Nephron progenitor cell (in vitro differentiated cells): ENCODE measurements around the gene KDM6B.

Experiments used
- DNase-seq: peaks from one replicate; pipeline ENCODE4 v3.0.0; 2021
- H3K27ac Mint-ChIP-seq: 2 replicates; pipeline ENCODE4 v1.8.0; 2021; ENCODE audit warnings: mild to moderate bottlenecking, moderate library complexity, mixed read lengths
- H3K27me3 Mint-ChIP-seq: 2 replicates; pipeline ENCODE4 v1.8.0; 2021; ENCODE audit warnings: mild to moderate bottlenecking, low read depth, mixed read lengths; ENCODE audit not compliant: poor library complexity
- H3K36me3 Mint-ChIP-seq: 2 replicates; pipeline ENCODE4 v1.8.0; 2021; ENCODE audit warnings: low read depth, mixed read lengths
- H3K4me1 Mint-ChIP-seq: 2 replicates; pipeline ENCODE4 v1.8.0; 2021; ENCODE audit warnings: mixed read lengths
- H3K4me3 Mint-ChIP-seq: 2 replicates; pipeline ENCODE4 v1.8.0; 2021; ENCODE audit warnings: mild to moderate bottlenecking, moderate library complexity, mixed read lengths
- H3K9me3 Mint-ChIP-seq: 2 replicates; pipeline ENCODE4 v1.8.0; 2021; ENCODE audit warnings: mild to moderate bottlenecking, moderate library complexity, mixed read lengths
- TF ChIP-seq, protein P1 (sequence below): fragments of 200-600 bp; sonication (generic); IDR thresholded peaks from 2 replicates; pipeline ENCODE4 v1.5.0; 2021; ENCODE audit warnings: antibody characterized with exemption

KDM6B gene

DNA sequence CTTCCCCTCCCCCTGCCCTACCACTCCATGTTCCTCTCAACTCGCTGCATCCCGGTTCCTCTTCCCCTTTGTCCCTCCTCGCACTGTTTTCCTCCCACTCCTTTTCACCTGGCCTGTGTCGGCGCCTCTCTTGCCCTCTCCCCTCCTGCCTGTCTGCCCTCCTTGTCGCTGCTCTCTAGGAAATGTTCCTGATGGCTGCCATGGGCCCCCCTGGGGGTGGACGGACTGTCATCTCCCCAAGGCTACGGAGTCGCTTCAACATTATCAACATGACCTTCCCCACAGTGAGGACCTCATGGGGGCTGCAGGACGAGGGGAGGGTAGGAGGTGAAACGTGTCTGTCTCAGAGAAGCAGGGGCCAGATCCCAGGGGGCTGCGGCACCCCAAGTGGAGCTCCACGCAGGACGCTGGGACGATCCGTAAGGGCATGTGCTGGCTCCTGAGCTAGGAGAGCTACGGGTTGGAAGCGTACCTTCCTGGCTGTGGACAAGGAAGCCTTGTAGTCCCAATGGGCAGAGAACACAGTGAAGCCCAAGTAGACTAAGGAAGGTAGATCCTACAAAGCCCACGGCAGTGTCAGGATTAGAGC lies 39.8 kb upstream of the KDM6B start:
- H3K27ac Mint-ChIP-seq, result no peak overlapping the region

GRCh38 chr17:7797976-7798375 lies 36.0 kb upstream of the KDM6B start:
- DNase-seq, result no peak
- TF ChIP-seq, protein P1, sequence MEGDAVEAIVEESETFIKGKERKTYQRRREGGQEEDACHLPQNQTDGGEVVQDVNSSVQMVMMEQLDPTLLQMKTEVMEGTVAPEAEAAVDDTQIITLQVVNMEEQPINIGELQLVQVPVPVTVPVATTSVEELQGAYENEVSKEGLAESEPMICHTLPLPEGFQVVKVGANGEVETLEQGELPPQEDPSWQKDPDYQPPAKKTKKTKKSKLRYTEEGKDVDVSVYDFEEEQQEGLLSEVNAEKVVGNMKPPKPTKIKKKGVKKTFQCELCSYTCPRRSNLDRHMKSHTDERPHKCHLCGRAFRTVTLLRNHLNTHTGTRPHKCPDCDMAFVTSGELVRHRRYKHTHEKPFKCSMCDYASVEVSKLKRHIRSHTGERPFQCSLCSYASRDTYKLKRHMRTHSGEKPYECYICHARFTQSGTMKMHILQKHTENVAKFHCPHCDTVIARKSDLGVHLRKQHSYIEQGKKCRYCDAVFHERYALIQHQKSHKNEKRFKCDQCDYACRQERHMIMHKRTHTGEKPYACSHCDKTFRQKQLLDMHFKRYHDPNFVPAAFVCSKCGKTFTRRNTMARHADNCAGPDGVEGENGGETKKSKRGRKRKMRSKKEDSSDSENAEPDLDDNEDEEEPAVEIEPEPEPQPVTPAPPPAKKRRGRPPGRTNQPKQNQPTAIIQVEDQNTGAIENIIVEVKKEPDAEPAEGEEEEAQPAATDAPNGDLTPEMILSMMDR, result no peak
- no peak overlapping the region for H3K27ac Mint-ChIP-seq
- peaks cover 14% of the 10 kb centered on the region for H3K27me3 Mint-ChIP-seq
- H3K4me3 Mint-ChIP-seq, result no peak overlapping the region
- H3K36me3 Mint-ChIP-seq, result no peaks in the 10 kb centered on the region
- H3K4me1 Mint-ChIP-seq, result peaks cover 22% of the 10 kb centered on the region
- no peaks in the 10 kb centered on the region for H3K9me3 Mint-ChIP-seq

More for the DNA sequence above, 39.8 kb upstream of the KDM6B start:
- Mint-ChIP-seq H3K4me3 (no peak overlapping the region), H3K9me3 (no peaks in the 10 kb centered on the region), H3K36me3 (no peaks in the 10 kb centered on the region), H3K4me1 (peaks cover 9% of the 10 kb centered on the region), H3K27me3 (peaks cover 19% of the 10 kb centered on the region)
- TF ChIP-seq, protein P1, result no peak
- no peak for DNase-seq

GRCh38 chr17:7798839-7799238 lies 35.2 kb upstream of the KDM6B start:
- no peak overlapping the region for H3K4me3 Mint-ChIP-seq
- H3K4me1 Mint-ChIP-seq, result peaks cover 25% of the 10 kb centered on the region
- TF ChIP-seq, protein P1, result no peak
- no peaks in the 10 kb centered on the region for H3K9me3 Mint-ChIP-seq
- H3K27me3 Mint-ChIP-seq, result peaks cover 18% of the 10 kb centered on the region
- no peaks in the 10 kb centered on the region for H3K36me3 Mint-ChIP-seq
- no peak for DNase-seq
- peak overlapping the region; percentile 68 for H3K27ac Mint-ChIP-seq

DNA sequence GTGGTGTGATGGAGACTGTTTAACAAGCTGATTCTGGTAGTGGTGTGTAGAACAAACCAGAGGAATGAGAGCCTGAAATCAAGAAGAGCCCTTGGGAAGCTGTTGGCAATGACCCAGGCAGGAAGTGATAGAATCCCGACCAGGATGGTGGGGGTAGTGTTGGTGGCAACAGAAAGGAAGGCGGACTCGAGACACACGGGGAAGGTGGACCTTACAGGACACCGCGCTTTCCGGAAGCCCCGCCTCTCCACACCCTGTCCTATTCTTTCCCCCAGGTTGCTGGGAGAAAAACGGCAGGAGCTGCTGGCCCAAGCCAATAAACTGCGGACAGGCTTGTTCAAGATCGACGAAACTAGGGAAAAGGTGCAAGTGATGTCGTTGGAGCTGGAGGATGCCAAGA lies 30.0 kb upstream of the KDM6B start:
- Mint-ChIP-seq H3K4me1 (peaks cover 31% of the 10 kb centered on the region), H3K9me3 (no peaks in the 10 kb centered on the region), H3K36me3 (no peaks in the 10 kb centered on the region), H3K27ac (no peak overlapping the region), H3K27me3 (peaks cover 26% of the 10 kb centered on the region), H3K4me3 (no peak overlapping the region)
- DNase-seq, result no peak
- TF ChIP-seq, protein P1, result no peak

GRCh38 chr17:7806587-7806986 lies 27.4 kb upstream of the KDM6B start:
- no peak for DNase-seq
- Mint-ChIP-seq H3K4me1 (peaks cover 29% of the 10 kb centered on the region), H3K27me3 (peaks cover 43% of the 10 kb centered on the region), H3K36me3 (no peaks in the 10 kb centered on the region), H3K9me3 (no peaks in the 10 kb centered on the region), H3K4me3 (no peak overlapping the region), H3K27ac (peak overlapping the region; percentile 8)
- TF ChIP-seq, protein P1, result no peak

- peak overlapping the region; percentile 49 for H3K27ac Mint-ChIP-seq
- peaks cover 45% of the 10 kb centered on the region for H3K27me3 Mint-ChIP-seq
- no peaks in the 10 kb centered on the region for H3K9me3 Mint-ChIP-seq
- H3K4me1 Mint-ChIP-seq, result peaks cover 23% of the 10 kb centered on the region
- DNase-seq, result no peak
- H3K4me3 Mint-ChIP-seq, result no peak overlapping the region
- TF ChIP-seq, protein P1, result no peak
- no peaks in the 10 kb centered on the region for H3K36me3 Mint-ChIP-seq
Measured at GRCh38 chr17:7807206-7807605, 26.8 kb upstream of the KDM6B start.
